ENCODE measurements around the gene TMC3. TPM values are rescaled to one million over a fixed set of nuclear protein-coding genes. Genes with fewer than 3 reads are reported as not detected.

The TMC3 gene
- total and polyA plus RNA-seq, 2 experiments from 2014 or later: 0.43 TPM; not detected in 1

GRCh38 chr15:81339851-81340250 lies 34.2 kb downstream of the TMC3 start:
- Histone ChIP-seq H3K9me2 (replicated peaks; ENCODE audit: insufficient read depth) (no peaks in the 10 kb centered on the region), H3K9me3 (ENCODE audit: low read depth) (no peaks in the 10 kb centered on the region), H3K36me3 (replicated peaks; ENCODE audit: insufficient read depth, low read depth) (no peaks in the 10 kb centered on the region), H3K79me2 (no peaks in the 10 kb centered on the region), H4K20me1 (ENCODE audit: insufficient read depth, poor library complexity, severe bottlenecking) (no peaks in the 10 kb centered on the region), H3K4me2 (no peak overlapping the region), H3K27me3 (no peaks in the 10 kb centered on the region), H3K27ac (no peak overlapping the region), H3K4me1 (ENCODE audit: insufficient read depth) (peaks cover 19% of the 10 kb centered on the region), H2AFZ (no peak overlapping the region), H3K4me3 (no peak overlapping the region)
- 79% methylated on average over 4 of the region's 4 CpGs for WGBS (ENCODE audit: low lambda C conversion rate, missing lambda C conversion rate)
- no peak for DNase-seq (ENCODE audit: low spot score)
- TF ChIP-seq EZH2phosphoT487 (IDR thresholded peaks at IDR 0.05; ENCODE audit: low read depth, severe bottlenecking, unreplicated experiment): no peak
- TF ChIP-seq EZH2 (IDR thresholded peaks at IDR 0.05; ENCODE audit: borderline replicate concordance): no peak
- TF ChIP-seq CTCF (IDR thresholded peaks at IDR 0.05; ENCODE audit: poor library complexity): no peak

- Histone ChIP-seq H3K9me3 (ENCODE audit: low read depth) (no peaks in the 10 kb centered on the region), H3K9me2 (replicated peaks; ENCODE audit: insufficient read depth) (no peaks in the 10 kb centered on the region), H3K4me3 (no peak overlapping the region), H3K4me1 (ENCODE audit: insufficient read depth) (peaks cover 25% of the 10 kb centered on the region), H3K27me3 (no peaks in the 10 kb centered on the region), H3K36me3 (replicated peaks; ENCODE audit: insufficient read depth, low read depth) (no peaks in the 10 kb centered on the region), H3K4me2 (no peak overlapping the region), H3K79me2 (no peaks in the 10 kb centered on the region), H2AFZ (no peak overlapping the region), H3K27ac (no peak overlapping the region), H4K20me1 (ENCODE audit: insufficient read depth, poor library complexity, severe bottlenecking) (no peaks in the 10 kb centered on the region)
- WGBS (ENCODE audit: low lambda C conversion rate, missing lambda C conversion rate): 90% methylated on average over 5 of the region's 5 CpGs
- no peak for DNase-seq (ENCODE audit: low spot score)
- TF ChIP-seq EZH2phosphoT487 (IDR thresholded peaks at IDR 0.05; ENCODE audit: low read depth, severe bottlenecking, unreplicated experiment) (no peak), EZH2 (IDR thresholded peaks at IDR 0.05; ENCODE audit: borderline replicate concordance) (no peak), CTCF (IDR thresholded peaks at IDR 0.05; ENCODE audit: poor library complexity) (no peak)
Observed at GRCh38 chr15:81339321-81339720, 34.7 kb downstream of the TMC3 start.

- DNase-seq (ENCODE audit: low spot score): no peak
- H3K4me2 ChIP-seq: peak overlapping the region; percentile 15
- no peak for TF ChIP-seq EZH2 (IDR thresholded peaks at IDR 0.05; ENCODE audit: borderline replicate concordance)
- no peak for TF ChIP-seq EZH2phosphoT487 (IDR thresholded peaks at IDR 0.05; ENCODE audit: low read depth, severe bottlenecking, unreplicated experiment)
- TF ChIP-seq CTCF (IDR thresholded peaks at IDR 0.05; ENCODE audit: poor library complexity): no peak
Observed at GRCh38 chr15:81338170-81339007, 35.6 kb downstream of the TMC3 start.

More at GRCh38 chr15:81338170-81339007, 35.6 kb downstream of the TMC3 start:
- WGBS (ENCODE audit: low lambda C conversion rate, missing lambda C conversion rate): 72% methylated on average over 8 of the region's 8 CpGs
- no peaks in the 10 kb centered on the region for H3K27me3 ChIP-seq
- no peaks in the 10 kb centered on the region for H3K9me2 ChIP-seq (replicated peaks; ENCODE audit: insufficient read depth)
- H4K20me1 ChIP-seq (ENCODE audit: insufficient read depth, poor library complexity, severe bottlenecking): no peaks in the 10 kb centered on the region
- peak overlapping the region; percentile 29 for H3K27ac ChIP-seq
- H3K4me3 ChIP-seq: no peak overlapping the region
- H2AFZ ChIP-seq: no peak overlapping the region
- H3K9me3 ChIP-seq (ENCODE audit: low read depth): no peaks in the 10 kb centered on the region
- H3K36me3 ChIP-seq (replicated peaks; ENCODE audit: insufficient read depth, low read depth): no peaks in the 10 kb centered on the region
- no peaks in the 10 kb centered on the region for H3K79me2 ChIP-seq
- H3K4me1 ChIP-seq (ENCODE audit: insufficient read depth): peaks cover 28% of the 10 kb centered on the region

Measured in hepatocyte (in vitro differentiated cells).